Fibroblast of mammary gland (primary cell): ENCODE results near the gene CAPZA1.

Experiments used
- DNase-seq: peaks from one replicate; pipeline ENCODE4 v3.0.0-alpha.2; 2010; ENCODE audit warnings: low read depth
- H3K4me3 ChIP-seq: 2 replicates; pipeline ENCODE4 v1.5.1; 2011; ENCODE audit warnings: low read depth, mild to moderate bottlenecking, low read length, moderate library complexity; ENCODE audit not compliant: control insufficient read depth
- TF ChIP-seq, protein P1 (sequence below): conservative IDR thresholded peaks from 2 replicates; pipeline ENCODE4 v1.5.1; 2011; ENCODE audit warnings: low read depth, low read length, inconsistent platforms; ENCODE audit not compliant: control insufficient read depth, insufficient read depth

The CAPZA1 gene

DNA sequence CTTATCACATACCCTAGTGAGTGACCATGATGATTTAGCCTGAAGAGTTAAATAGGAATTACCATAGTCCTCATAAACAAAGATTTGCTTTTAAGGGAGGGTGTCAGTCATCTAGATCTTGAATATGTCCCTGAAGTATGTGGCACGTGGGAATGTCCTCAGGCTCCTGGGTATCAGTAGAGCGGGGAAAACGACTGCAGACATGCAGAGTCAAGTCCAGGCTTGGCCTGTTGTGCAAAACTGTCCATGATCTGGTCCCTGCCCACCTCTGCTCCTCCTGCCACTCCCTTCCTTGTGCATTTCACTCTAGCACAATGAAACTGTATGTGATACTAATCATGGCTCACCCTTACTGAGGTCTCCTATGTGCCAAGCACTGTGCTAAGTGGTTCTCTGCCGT, 67.7 kb downstream of the CAPZA1 start:
- TF ChIP-seq, protein P1, sequence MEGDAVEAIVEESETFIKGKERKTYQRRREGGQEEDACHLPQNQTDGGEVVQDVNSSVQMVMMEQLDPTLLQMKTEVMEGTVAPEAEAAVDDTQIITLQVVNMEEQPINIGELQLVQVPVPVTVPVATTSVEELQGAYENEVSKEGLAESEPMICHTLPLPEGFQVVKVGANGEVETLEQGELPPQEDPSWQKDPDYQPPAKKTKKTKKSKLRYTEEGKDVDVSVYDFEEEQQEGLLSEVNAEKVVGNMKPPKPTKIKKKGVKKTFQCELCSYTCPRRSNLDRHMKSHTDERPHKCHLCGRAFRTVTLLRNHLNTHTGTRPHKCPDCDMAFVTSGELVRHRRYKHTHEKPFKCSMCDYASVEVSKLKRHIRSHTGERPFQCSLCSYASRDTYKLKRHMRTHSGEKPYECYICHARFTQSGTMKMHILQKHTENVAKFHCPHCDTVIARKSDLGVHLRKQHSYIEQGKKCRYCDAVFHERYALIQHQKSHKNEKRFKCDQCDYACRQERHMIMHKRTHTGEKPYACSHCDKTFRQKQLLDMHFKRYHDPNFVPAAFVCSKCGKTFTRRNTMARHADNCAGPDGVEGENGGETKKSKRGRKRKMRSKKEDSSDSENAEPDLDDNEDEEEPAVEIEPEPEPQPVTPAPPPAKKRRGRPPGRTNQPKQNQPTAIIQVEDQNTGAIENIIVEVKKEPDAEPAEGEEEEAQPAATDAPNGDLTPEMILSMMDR: no peak
- DNase-seq: no peak
- no peak overlapping the region for H3K4me3 ChIP-seq

DNA sequence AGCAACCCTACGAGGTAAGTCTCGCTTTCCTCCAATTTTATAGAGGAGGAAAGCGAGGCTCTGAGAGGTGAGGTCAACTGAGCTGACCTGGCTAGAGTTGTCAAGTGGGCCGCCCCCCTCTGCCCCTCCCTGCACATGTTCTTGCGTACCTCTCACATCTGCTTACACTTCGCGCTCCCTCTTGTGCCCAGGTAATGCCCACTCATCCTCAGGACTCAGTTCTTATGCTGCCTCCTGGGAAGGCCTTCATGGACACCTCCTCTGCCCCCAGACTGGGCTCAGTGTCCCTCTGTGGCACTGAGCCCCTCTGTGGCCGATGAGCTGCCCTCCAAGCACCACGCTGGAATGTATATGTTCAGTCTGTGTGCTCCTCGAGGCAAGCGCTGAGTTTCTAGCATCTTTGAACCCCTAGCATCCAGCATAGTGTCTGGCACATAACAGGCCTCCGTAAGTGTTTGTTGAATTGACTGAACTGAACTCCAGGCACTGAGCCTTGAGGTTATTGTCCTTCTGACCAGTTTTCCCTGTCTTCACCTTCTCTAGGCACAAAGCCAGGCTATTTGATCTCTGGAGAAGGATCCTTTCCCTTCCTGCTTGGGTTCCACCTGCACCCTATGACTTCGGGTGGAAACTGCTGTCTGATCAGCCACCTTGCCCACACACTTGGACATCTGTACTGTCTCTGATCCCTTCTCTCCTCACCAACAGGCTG, 68.3 kb downstream of the CAPZA1 start:
- TF ChIP-seq, protein P1: no peak
- no peak overlapping the region for H3K4me3 ChIP-seq
- DNase-seq: no peak

DNA sequence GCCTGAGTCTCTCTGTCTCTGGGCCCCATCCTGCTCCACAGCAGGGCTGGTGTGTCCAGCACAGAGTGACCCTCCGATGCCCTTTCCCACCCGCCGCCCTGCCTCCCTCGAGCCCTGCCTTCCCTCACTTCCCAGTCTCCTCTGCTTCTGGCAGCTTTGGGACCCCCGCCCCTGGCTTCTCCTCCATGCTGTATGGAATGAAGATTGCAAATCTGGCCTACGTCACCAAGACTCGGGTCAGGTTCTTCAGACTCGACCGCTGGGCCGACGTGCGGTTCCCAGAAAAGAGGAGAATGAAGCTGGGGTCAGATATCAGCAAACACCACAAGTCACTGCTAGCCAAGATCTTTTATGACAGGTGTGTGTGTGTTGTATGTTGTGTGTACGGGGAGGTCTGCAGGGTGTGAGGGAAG, 69.2 kb downstream of the CAPZA1 start:
- H3K4me3 ChIP-seq: no peak overlapping the region
- TF ChIP-seq, protein P1: no peak
- no peak for DNase-seq

DNA sequence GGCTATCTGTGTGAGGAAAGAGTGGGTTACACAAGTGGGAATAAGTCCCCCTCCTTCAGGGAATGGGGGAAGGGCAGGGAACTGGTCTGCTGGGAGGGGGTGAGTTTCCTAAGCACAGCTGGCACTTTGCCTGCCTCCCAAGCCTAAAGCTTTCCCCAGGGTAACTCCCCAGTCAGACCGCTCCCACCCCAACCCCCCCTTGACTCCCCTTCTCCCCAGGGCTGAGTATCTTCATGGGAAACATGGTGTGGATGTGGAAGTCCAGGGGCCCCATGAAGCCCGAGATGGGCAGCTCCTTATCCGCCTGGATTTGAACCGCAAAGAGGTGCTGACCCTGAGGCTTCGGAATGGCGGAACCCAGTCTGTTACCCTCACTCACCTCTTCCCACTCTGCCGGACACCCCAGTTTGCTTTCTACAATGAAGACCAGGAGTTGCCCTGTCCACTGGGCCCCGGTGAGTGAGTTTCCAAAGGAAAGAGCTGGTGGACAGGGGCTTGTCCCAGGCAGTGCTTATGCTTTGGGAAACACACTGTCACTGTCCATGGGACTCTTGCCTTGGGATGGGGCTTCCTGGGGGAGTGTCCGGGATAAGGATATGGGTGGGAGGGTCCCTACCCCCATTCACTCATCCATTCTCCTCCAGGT, 69.7 kb downstream of the CAPZA1 start:
- TF ChIP-seq, protein P1: no peak
- H3K4me3 ChIP-seq: no peak overlapping the region

DNA sequence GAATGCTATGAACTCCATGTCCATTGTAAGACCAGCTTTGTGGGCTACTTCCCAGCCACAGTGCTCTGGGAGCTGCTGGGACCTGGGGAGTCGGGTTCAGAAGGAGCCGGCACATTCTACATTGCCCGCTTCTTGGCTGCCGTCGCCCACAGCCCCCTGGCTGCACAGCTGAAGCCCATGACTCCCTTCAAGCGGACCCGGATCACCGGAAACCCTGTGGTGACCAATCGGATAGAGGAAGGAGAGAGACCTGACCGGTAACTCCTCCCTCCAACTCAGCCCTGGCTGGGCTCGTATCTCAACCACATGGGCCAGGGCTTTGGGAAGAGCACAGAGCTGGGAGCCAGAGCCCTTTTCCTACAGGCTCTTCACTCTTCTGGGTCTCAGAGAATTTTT, 70.2 kb downstream of the CAPZA1 start:
- DNase-seq: no peak
- H3K4me3 ChIP-seq: no peak overlapping the region

More for the DNA sequence above, 69.7 kb downstream of the CAPZA1 start:
- DNase-seq: no peak

DNA sequence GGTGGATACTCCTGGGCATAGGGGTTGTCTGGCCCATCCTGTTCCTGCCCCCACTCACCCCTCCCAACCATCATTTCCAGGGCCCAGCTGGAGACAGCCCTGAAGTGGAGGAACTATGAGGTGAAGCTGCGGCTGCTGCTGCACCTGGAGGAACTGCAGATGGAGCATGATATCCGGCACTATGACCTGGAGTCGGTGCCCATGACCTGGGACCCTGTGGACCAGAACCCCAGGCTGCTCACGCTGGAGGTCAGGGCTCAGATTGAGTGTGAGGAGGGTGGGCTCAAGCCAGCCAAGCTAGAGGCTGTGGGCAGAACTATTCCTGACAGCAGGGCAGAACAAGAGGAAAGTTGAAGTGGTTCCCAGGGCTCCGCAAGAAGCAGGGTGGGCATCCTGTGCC, 73.0 kb downstream of the CAPZA1 start:
- DNase-seq: no peak
- TF ChIP-seq, protein P1: no peak
- H3K4me3 ChIP-seq: no peak overlapping the region

More for the DNA sequence above, 70.2 kb downstream of the CAPZA1 start:
- TF ChIP-seq, protein P1: no peak
